ENCODE data around the gene MAD2L1BP.

Gene MAD2L1BP

DNA sequence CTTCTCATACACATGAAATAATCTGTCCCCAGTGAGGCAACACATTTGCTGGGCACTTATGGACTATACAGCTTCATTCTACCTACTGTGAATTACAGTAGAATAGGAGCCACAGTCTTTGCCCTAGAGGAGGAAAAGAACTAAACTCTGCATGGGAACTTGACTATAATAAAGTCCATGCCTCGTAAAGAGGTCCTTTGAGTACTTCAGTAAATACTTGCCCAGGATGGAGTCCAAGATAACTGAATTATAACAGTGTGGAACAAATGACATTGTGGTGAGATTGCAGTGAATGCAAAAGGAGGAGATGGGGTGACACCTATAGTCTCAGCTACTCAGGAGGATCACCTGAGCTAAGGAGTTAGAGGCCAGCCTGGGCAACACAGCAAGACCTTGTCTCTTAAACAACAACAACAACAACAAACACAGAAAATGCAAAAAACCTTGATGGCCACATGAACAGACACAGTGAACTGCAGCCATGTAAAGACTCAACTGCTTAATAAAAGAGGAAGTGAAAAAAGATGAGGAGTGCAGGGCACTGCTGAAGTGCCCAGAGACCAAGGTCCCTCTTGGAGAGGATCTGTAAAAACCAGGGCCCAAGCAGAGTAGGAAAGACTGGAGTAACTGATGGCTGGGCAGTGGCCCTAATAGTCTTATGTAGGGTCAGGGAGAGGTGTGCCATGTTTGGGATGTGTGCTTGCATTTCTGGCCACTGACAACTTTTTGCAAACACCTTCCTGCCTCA, 48.2 kb downstream of the MAD2L1BP start:
- DNase-seq, result no peak

DNA sequence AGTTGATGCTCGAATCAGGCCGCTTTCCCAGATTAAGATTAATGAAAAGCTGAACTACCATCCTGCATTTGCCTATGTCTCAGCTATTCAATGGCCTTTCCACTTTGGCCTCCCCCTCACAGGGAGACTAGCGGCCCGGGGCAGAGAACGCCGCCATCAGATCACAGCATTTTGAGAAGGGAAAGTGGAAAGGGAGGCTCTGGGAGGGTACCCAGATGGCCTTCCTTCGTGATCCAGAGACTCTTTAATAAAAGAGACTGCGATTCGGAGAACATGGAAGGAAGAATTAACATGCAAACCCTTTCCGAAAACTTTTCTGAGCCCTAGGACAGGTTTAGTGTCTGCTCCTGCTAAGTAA, 51.4 kb downstream of the MAD2L1BP start:
- no peak for DNase-seq

DNA sequence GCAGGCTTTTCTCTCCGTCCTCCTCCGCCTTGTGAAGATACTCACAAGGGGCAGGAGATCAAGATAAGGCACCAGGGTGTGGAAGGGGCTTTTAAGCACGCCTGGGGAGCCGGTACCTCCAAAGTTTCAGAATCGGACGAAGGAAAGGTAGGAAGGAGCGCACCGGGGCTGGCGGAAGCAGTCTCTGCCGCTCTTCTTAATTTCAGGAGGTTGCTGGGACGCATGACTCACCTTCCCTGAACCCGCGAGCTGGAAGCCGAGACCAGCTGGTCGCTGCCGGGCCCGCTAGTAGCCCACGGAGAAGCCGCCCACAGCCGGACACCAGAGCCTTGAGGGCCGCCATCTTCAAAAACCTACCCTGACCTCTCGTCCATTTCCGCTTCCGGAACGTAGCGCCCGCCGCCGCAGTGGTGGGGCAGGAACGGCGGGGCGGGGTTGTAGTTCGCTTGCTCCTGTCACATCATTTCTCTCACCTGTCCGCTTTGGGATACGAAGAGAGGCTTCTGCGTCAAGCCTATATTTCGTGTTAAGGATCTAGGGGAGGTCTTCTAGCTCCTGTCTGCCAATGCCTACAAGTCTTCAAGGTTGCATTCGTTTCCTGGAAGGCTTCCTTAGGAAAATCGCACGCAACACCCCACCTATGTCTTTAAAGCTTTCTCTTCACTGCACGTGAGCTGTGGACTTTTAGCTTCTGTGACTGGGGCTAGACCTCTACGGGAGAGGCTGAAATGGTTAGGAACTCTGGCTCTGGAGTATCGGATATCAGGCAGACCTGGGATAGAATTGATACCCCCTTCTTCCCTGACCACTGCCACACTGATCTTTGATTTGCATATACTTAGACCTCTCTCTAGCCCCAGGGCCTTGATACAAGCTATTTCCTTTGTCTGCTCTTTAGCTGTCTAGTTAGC, 52.1 kb downstream of the MAD2L1BP start, which contains the start of gene MRPS18A:
Gene MRPS18A (minus strand): TSS at position 355 of the 911 bp plus-strand sequence. CDS start 12 bp downstream, at position 343.
- DNase-seq, result peak; percentile 85

DNA sequence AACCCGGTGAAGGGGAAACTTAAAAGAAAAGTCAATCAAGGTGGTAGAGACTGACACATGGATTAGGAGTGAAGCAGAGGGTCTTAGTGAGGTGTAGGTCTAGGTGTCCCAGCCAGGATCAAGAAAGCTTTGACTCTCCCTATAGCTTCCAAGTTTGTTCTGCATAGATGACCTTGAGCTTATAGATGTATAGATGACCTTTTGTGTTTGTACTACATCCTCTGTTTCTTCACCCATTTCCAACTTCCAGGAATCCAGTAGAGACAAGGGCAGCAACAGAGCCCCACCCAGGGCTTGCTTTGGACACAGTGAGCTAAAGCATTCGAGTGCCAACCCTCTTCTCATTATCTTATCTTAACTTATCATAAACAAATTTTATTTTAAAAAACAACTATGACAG, 53.8 kb downstream of the MAD2L1BP start:
- no peak for DNase-seq

Data from stimulated activated CD4-positive, alpha-beta T cell treated with anti-CD3 and anti-CD28 coated beads, Interleukin-4, amount 100 ng/mL, for 24 hours (primary cell).